GM19099 (cell line): Measurements from ENCODE around the gene DAZAP1.

Source experiments
- POLR2A ChIP-seq: IDR thresholded peaks from 3 replicates; pipeline ENCODE4 v1.6.1; 2011; ENCODE audit warnings: low read depth; ENCODE audit not compliant: insufficient read length; ENCODE audit errors: extremely low read depth

DAZAP1 gene

DNA sequence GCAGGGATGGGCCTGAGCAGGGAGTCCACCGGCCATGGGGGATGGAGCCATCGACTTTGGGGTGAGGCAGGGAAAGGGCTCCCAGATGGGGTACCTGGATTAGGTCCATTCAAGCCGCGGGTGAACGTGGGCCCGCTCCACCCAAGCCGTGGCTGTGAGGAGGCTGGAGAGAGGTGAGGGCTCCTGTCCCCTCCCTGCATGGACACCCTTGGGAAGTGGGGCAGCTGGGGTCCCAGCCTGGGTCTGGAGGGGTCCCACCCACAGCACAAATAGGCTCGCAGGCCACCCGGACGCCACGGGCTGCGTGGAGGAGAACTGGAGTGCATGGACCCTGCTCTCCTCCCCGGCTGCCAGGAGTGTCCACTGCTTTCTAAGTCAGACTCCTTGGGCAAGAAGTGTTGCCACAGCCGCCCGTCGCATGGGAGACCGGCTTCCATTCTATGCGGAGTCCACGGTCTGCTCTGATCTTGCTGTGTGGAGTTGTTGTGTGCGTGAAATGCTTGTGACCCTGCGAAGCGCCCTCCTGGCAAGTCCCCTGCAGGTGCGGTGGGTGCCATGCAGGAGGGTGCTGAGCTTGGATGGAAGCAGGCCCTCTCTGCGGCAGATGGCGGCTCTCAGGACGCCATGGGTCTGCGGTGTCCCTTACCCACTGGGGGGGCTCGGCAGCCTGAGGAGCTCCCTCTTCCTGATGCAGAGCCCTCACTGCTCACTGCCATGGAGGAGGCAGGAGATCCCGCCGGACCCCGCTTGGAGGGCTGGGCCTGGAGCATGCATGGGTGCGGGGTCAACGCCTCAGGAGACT is 2.0 kb downstream of the DAZAP1 start:
- TF ChIP-seq POLR2A, result no peak

DNA sequence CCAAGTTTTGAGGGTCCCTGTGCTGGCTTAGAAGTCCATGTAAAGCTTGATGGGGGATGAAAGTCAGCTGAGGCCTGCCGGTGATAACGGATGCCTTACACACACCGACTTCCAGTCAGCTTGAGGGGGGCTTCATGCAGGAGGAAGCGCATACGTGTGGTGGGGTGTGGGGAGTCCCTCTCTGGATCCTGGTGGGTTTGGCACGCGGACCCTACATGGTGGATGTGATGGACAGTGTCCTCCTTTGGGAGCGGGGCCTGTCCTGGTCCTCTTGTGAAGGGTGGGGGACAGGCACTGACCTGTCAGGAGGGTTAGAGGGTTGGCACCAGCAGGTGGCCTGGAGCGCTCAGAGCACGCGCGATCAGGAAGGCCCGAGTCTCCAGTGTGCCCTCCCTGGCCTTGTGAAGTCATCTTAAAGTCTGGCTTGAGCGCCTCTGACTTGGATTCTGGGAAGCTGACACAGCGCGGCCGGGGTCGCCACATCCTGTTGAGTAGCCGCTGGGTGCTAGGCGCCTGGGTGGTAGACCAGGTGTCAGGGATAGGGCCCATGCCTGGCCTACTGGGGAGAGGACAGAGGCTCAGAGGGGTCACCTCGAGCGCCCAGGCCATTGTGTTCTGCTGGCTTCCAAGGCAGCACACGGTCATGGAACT is 2.9 kb downstream of the DAZAP1 start:
- no peak for TF ChIP-seq POLR2A

DNA sequence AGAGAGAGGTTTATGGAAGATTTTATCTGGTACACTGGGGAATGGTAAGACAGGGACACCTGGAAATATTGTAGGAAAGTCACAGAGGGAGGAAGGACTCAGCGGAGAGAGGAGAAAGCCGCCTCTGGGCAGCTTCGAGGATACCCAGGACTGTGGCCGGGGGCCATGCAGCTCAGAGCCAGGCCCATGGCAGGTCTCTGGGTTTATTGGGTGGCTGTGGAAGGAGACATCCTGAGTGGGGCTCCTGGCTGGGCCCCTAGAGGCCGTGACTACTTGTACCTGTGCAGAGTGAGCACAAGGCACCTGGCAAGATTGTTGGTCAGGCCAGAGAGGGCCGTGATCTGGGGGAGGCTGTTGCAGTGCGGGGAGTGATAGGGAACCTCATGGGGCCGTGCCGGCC is 3.4 kb downstream of the DAZAP1 start:
- TF ChIP-seq POLR2A, result no peak

DNA sequence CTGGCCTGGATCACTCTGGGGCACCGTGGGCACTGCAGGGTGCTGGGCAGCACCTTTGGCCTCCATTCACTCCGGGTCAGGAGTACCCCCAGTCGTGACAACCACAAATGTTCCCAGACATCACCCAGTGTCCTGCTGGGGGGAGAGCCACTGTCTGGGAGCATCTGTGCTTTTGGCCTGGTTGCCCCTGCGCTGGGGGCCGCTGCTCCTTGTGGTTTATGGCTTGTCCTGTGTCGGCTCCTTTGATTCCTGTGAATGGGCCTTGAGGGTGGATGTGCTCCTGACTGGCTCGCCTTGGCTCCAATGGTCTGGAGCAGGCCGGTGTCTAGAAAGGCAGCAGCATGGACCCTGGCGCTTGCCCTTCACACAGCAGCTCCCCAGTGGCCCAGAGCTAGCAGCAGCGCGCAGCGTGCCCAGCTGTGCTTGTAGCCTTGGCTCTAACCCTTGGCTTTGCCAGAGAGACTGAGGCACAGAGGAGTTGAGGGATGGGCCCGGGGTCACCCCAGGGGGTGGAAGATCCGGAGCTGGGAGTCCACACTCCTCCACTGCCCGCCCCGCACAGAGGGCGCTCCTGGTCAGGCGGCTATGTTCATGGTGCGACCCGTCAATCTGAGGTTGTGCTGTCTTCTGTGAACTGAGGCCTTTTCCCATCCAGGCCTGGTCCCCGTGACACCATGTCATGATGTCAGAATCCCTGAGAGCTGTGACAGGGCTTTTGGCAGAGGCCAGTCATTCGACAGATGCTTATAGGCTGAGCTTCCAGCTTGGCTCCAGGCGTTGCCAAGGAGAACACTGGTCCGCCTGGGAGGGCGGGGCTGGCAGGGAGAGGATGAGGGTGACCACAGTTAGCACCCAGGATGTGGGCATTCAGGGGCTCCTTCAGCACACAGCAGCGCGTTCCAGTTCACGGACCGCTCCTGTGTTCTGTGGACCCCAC is 4.1 kb downstream of the DAZAP1 start:
- no peak for TF ChIP-seq POLR2A

DNA sequence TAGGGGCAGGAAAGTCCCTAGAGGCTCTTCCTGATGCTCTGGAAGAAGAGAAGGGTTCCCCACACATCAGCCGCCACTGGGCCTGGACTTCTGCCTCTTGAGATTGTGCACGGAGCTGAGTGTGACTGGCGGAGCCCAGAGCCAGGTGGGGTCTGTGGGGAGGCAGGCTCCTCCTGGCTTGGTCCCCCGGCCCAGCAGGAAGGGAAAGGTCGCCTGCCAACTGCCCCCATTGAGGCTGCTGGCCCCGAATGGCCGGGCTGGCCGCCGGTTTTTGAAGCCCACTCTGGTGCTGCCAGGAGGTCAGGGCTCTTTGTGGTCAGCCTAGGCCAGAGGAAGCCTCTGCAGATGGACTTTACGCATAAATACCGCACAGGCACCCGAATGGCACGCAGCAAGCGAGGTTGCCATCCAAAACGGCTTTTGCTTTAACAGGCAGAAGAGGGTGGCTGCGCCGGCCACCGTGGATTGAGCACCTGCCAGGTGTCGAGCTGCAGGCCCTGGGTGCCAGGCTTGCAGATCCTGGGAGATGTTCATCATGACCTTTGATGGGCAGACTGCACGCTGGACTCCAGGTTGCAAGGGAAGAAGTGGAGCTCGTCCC is 5.0 kb downstream of the DAZAP1 start:
- TF ChIP-seq POLR2A, result no peak

DNA sequence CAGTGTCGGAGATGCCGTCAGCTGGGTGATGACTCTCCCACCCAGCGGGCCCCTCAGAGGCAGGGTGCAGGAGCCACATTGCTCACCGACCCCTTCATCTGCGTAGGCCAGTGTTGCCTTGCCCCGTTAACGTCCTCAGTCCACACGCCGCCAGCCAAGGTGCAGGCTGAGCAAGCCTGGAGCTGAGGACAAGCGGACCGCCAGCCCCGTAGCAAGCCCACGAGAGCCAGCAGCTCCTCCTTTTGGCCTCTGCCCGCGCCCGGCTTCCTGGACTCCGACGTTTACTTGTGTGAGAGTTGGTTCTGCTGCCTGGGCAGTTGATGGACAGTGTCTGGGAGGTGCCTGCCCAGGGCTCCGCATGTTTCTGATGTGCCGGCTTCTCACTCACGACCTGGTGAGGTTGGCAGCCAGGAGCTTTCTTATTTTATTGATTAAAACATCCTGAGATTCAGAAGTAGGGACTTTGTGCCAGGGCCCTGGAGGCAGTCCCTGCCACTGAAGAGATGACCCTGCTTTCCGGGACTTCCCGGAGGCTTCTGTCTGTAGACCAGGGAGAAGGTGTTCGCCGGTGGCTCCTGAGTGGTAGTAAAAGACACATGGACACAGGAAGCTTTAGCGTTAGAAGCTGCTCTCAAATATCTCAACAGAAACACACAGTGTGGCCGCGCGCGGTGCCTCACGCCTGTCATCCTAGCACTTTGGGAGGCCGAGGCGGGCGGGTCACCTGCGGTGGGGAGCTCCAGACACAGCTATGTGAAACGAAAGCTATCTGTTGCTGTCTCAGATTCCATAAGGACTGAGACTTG is 5.8 kb downstream of the DAZAP1 start:
- no peak for TF ChIP-seq POLR2A

DNA sequence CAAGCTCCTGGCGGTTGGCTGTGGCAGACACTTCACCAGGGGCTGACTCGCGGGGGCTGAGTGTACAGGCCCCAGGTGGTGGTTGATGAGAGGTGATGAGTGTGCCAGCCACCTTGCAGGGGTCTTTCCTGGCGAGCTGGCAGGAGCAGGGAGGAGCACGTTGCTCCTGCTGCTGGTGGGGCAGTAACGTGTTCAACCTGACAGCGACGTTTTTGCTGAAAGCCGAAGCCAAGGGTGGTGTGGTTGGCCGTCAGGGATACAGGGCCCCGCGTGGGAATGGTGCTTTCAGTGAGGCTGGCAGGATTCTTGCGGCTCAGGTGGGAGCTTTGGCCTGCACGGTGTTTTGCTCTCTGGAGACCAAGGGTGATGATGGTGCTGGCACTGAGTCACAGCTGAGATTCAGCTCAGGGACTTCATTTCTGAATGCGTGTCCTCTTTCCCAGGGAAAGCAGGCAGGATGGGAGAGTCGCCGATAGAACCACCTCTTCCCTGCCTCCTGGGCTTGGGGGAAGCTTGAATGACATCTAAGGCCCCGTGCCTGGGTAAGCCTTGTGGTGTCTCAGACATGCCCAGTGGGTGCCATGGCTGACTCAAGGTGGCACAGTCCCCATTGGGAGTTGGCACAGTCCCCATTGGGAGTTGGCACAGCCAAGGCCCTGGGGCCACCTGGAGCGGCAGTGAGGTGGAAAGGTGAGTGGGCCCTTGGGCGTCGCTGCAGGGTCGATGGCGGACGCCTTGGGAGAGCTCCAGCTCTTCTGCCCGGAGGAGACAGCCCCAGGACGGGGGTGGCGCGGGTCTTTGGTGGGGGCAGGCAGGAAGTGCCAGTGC is 8.8 kb downstream of the DAZAP1 start:
- TF ChIP-seq POLR2A, result no peak

DNA sequence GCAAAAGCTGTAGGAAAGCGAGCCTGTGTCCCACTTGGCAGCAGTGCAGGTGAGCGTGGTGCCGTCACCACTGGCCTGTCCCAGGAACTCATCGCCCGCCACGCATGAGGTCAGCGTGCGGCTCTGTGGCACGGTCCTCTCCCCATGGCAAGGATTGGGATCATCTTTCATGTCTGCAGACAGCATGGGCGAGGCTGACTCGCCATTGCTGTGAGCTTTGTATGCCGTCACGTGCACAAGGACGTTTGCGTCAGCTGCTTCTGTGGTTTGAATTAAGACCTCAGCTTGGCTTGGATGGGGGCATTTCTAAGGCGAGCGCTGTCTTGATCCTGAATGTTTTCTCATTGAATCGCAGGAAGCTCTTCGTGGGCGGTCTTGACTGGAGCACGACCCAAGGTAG is 9.8 kb downstream of the DAZAP1 start:
- TF ChIP-seq POLR2A, result no peak

DNA sequence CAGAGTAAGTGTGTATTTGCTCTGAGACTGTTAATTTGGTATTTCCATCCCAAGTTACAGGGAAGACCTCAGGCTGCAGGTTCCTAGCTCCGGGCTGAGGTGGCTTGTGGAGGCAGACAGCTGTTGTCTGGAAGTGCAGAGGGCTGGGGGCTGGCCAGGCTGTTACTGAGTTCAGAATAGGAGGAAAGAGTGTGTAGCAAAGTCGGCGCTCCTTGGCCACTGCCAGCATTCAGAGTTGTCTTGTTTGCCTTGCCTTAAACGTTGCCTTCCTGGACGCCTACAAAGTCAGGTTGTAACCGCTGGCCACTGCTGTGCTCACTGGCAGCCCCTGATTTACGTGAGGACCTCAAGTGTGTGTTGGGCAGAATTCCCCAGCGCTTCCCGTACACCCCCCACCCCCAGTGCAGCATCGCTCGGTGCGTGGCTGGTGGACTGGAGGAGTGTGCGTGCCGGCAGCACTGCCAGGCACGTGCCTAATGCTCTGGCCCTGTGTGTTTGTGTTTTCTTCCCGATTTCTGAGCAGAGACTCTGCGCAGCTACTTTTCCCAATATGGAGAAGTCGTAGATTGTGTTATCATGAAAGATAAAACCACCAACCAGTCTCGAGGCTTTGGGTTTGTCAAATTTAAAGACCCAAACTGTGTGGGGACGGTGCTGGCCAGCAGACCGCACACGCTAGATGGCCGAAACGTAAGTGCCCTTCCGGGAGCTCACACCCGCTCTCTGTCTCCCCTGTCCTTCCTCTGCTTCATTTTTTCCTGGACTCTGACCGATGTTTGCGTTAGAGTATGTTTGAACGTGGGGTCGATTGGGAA is 10.5 kb downstream of the DAZAP1 start:
- no peak for TF ChIP-seq POLR2A

DNA sequence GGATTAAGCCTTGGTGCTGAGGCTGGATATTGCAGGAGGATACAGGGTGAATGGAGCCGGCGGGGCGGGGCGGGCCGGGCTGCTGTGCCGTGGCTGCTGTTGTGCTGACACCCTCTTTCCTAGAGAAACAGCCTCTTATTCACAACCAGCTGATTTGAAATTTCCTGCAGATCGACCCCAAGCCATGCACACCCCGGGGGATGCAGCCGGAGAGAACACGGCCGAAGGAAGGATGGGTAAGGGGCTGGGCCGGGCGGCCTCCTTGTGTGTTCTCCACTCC is 11.1 kb downstream of the DAZAP1 start:
- no peak for TF ChIP-seq POLR2A

DNA sequence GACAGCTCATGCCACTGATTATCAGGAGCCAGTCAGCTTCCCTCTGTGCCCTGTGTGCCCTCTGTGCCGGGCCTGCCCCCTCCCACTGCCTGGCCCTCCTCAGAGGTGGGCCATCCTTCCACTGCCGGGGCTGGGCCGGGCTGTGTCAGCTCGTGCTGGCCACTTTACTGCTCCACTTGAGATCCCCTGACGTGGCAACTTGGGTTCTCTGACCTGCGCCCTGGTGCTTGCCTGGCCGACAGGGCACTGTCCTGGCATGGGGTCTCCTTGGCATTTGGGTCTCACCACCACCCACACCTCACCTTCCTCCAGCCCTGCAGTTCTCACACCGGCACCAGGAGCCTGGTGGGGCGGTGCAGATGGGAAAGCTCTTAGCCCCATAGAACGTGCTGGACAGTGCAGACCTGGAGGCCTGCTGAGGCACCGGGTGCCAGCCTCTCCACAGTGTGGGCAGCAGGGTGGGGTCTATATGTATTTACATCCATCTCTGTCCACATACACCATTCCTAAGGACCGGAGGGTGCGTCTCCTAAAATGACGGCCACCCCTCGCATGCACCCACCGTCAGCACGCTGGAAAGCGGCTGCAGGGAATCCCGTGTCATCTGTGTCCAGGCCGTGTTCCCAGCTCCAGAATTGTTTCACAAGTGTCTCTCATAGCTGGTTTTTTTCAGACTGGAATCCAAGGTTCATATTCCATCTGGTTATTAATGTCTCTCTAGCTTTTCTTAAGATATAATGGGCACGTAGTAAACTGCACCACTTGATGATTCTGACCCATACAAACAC is 11.8 kb downstream of the DAZAP1 start:
- no peak for TF ChIP-seq POLR2A

DNA sequence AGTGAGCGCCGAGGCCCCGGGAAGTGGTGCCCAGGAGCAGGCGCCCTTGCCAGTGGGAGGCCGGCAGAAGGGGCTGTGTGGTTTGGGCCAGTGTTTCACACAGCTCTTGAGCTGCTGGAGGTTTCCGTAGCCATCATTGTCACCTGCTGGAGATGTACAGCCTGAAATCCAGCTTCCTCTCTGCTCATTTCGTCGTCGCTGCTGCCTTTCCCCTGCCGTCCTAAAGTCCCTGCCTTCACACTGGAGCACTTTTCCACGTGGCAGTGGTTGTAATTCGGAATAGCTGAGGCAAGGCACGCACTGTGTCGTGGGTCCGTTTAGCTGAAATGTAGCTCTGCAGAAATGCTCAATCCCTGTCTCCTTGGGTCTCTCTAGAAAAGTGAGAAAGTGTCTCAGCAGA is 13.2 kb downstream of the DAZAP1 start:
- TF ChIP-seq POLR2A, result no peak
